ENCODE measurements around the gene IRS1. TPM values are rescaled to one million over a fixed set of nuclear protein-coding genes. Genes with fewer than 3 reads are reported as not detected.

Gene IRS1
- total RNA-seq, 1 experiment from 2014 or later = 15.0 TPM

GRCh38 chr2:226726546-226726945 is 73.1 kb downstream of the IRS1 start:
- no peaks in the 10 kb centered on the region for H3K23me2 ChIP-seq (ENCODE audit: insufficient read length, low read depth, low read length, poor library complexity, severe bottlenecking)
- TF ChIP-seq CTCF (conservative IDR thresholded peaks at IDR 0.05) = no peak
- no peak overlapping the region for H3K18ac ChIP-seq (ENCODE audit: insufficient read length, low read depth, low read length)
- Mint-ChIP-seq H3K27me3 (ENCODE audit: low read depth) (no peaks in the 10 kb centered on the region), H3K4me1 (peaks cover 0 to 10% of the 10 kb centered on the region in 2 experiments; a peak in 2 of 4 replicates), H3K27ac (no peak overlapping the region), H3K4me3 (no peak overlapping the region; a peak in 1 of 5 replicates), H3K9me3 (no peaks in the 10 kb centered on the region), H3K36me3 (ENCODE audit: insufficient read depth in 1 of 3, low read depth in 3 of 3) (no peaks in the 10 kb centered on the region; a peak in 1 of 7 replicates)
- no peaks in the 10 kb centered on the region for H3K9me3 ChIP-seq (ENCODE audit: control insufficient read depth, low read depth, low read length)
- no peak overlapping the region for H2BK120ac ChIP-seq (ENCODE audit: low read depth, low read length, poor library complexity, severe bottlenecking)
- no peak overlapping the region for H3K56ac ChIP-seq (ENCODE audit: insufficient read length, low read depth, low read length)
- no peak for DNase-seq
- H3K14ac ChIP-seq (ENCODE audit: insufficient read depth, low read length) = no peak overlapping the region
- no peak overlapping the region for H3K23ac ChIP-seq (ENCODE audit: insufficient read length, low read depth, low read length)
- no peaks in the 10 kb centered on the region for H4K20me1 ChIP-seq (ENCODE audit: control insufficient read depth, insufficient read depth, insufficient read length)
- H3K79me2 ChIP-seq (ENCODE audit: insufficient read depth, low read length) = no peaks in the 10 kb centered on the region
- H2AK5ac ChIP-seq (ENCODE audit: insufficient read length, low read length) = no peak overlapping the region
- no peak overlapping the region for H2BK12ac ChIP-seq (ENCODE audit: insufficient read length, low read depth, low read length)
- no CpG with 5 or more reads among the region's 2 CpGs for WGBS (ENCODE audit: extremely low coverage, insufficient read length, low lambda C conversion rate)
- H2BK20ac ChIP-seq (ENCODE audit: low read depth, low read length, poor library complexity, severe bottlenecking) = no peak overlapping the region
- no peak overlapping the region for H3K9ac ChIP-seq (ENCODE audit: extremely low read depth, insufficient read length, low read length)
- no peak overlapping the region for H2AFZ ChIP-seq (ENCODE audit: low read length)
- H2BK5ac ChIP-seq (ENCODE audit: insufficient read length, low read length) = no peak overlapping the region
- H2BK15ac ChIP-seq (ENCODE audit: low read depth, low read length) = no peak overlapping the region
- no peaks in the 10 kb centered on the region for H3K27me3 ChIP-seq (ENCODE audit: insufficient read depth, low read length)
- H3K4me2 ChIP-seq (ENCODE audit: insufficient read depth, insufficient read length, low read length) = no peak overlapping the region
- H3K4ac ChIP-seq (ENCODE audit: low read depth, low read length) = no peak overlapping the region
- no peaks in the 10 kb centered on the region for H3K4me1 ChIP-seq (ENCODE audit: insufficient read depth, low read length)
- H4K91ac ChIP-seq (ENCODE audit: insufficient read length, low read depth, low read length) = no peak overlapping the region
- no peak overlapping the region for H3T11ph ChIP-seq (ENCODE audit: low read length)
- H4K5ac ChIP-seq (ENCODE audit: insufficient read length, low read depth, low read length) = no peak overlapping the region
- no peak overlapping the region for H4K8ac ChIP-seq (replicated peaks; ENCODE audit: insufficient read length, low read depth, low read length)
- no peaks in the 10 kb centered on the region for H3K79me1 ChIP-seq (ENCODE audit: insufficient read depth, low read depth, low read length, poor library complexity, severe bottlenecking)
- no peak overlapping the region for H3K27ac ChIP-seq (ENCODE audit: insufficient read length, low read depth, low read length)

All from H9 (cell line).